ENCODE results near the gene GMDS. TPM values are rescaled to one million over a fixed set of nuclear protein-coding genes. Genes with fewer than 3 reads are reported as not detected.

The GMDS gene
- total RNA-seq, 1 donor from 2014 or later, result 30.1 TPM

DNA sequence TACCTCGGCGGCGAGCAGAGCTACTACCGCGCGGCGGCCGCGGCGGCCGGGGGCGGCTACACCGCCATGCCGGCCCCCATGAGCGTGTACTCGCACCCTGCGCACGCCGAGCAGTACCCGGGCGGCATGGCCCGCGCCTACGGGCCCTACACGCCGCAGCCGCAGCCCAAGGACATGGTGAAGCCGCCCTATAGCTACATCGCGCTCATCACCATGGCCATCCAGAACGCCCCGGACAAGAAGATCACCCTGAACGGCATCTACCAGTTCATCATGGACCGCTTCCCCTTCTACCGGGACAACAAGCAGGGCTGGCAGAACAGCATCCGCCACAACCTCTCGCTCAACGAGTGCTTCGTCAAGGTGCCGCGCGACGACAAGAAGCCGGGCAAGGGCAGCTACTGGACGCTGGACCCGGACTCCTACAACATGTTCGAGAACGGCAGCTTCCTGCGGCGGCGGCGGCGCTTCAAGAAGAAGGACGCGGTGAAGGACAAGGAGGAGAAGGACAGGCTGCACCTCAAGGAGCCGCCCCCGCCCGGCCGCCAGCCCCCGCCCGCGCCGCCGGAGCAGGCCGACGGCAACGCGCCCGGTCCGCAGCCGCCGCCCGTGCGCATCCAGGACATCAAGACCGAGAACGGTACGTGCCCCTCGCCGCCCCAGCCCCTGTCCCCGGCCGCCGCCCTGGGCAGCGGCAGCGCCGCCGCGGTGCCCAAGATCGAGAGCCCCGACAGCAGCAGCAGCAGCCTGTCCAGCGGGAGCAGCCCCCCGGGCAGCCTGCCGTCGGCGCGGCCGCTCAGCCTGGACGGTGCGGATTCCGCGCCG, 634.7 kb downstream of the GMDS start:
- ChIA-PET CTCF (interaction anchor here (1.9 kb wide), 1 partner anchor 493 kb away, joined by 7 read pairs; no protein-coding TSS in a partner anchor), POLR2A (no interaction called here)
- H3K27me3 Mint-ChIP-seq, result peaks cover 55% of the 10 kb centered on the region
- H3K4me1 Mint-ChIP-seq, result peaks cover 39% of the 10 kb centered on the region
- TF ChIP-seq, protein P1, sequence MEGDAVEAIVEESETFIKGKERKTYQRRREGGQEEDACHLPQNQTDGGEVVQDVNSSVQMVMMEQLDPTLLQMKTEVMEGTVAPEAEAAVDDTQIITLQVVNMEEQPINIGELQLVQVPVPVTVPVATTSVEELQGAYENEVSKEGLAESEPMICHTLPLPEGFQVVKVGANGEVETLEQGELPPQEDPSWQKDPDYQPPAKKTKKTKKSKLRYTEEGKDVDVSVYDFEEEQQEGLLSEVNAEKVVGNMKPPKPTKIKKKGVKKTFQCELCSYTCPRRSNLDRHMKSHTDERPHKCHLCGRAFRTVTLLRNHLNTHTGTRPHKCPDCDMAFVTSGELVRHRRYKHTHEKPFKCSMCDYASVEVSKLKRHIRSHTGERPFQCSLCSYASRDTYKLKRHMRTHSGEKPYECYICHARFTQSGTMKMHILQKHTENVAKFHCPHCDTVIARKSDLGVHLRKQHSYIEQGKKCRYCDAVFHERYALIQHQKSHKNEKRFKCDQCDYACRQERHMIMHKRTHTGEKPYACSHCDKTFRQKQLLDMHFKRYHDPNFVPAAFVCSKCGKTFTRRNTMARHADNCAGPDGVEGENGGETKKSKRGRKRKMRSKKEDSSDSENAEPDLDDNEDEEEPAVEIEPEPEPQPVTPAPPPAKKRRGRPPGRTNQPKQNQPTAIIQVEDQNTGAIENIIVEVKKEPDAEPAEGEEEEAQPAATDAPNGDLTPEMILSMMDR (IDR thresholded peaks at IDR 0.05), result no peak
- peak overlapping the region; percentile 78 for H3K4me3 Mint-ChIP-seq
- peak overlapping the region; percentile 35 for H3K27ac Mint-ChIP-seq
- H3K9me3 Mint-ChIP-seq, result no peaks in the 10 kb centered on the region
- peaks cover 5% of the 10 kb centered on the region for H3K36me3 Mint-ChIP-seq (ENCODE audit: low read depth)
- peak; percentile 52 for DNase-seq
- intact Hi-C loops (cut with micrococcal nuclease), result loop anchor here (2.0 kb wide), 2 partner anchors 182 to 634 kb away; partner anchors contain the start of gene GMDS
- peak; percentile 16 for ATAC-seq (ENCODE audit: low read depth)

DNA sequence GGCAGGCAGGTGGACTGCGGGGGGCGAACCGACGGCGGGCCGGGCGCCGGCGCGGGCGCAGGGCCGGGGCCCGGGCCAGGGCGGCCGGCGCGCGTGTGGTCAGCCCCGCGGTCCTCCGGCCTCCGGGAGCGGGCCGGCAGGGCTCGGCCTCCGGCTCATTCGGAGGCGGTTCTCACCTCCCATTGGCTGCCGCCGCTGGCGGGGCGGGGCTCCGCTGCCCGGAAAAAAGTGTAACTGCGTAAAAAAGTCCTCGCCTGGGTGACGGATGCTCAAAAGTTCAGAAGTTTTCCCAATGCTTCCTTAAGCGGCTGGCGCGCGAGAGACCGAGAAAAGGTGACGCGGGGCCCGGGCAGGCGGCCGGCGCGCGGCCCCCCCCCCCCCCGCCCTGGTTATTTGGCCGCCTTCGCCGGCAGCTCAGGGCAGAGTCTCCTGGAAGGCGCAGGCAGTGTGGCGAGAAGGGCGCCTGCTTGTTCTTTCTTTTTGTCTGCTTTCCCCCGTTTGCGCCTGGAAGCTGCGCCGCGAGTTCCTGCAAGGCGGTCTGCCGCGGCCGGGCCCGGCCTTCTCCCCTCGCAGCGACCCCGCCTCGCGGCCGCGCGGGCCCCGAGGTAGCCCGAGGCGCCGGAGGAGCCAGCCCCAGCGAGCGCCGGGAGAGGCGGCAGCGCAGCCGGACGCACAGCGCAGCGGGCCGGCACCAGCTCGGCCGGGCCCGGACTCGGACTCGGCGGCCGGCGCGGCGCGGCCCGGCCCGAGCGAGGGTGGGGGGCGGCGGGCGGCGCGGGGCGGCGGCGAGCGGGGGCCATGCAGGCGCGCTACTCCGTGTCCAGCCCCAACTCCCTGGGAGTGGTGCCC, 635.5 kb downstream of the GMDS start, which contains the start of gene FOXC1:
Gene FOXC1 (plus strand): TSS at position 268 of the 849 bp plus-strand sequence. CDS start 531 bp downstream, at position 799.
- Mint-ChIP-seq H3K4me1 (peaks cover 43% of the 10 kb centered on the region), H3K4me3 (peak within 1 kb of the TSS; percentile 78), H3K36me3 (ENCODE audit: low read depth) (peaks cover 5% of the 10 kb centered on the region), H3K27ac (peak within 1 kb of the TSS; percentile 35), H3K9me3 (no peaks in the 10 kb centered on the region), H3K27me3 (peaks cover 57% of the 10 kb centered on the region)
- CTCF ChIA-PET, result no interaction called here
- POLR2A ChIA-PET, result interaction anchor here (0.9 kb wide), 1 partner anchor 9 kb away, joined by 3 read pairs; no protein-coding TSS in a partner anchor
- DNase-seq (peak; percentile 57), ATAC-seq (ENCODE audit: low read depth) (peak; percentile 43)
- TF ChIP-seq, protein P1 (IDR thresholded peaks at IDR 0.05), result no peak
- intact Hi-C loops (cut with micrococcal nuclease), result loop anchor here (2.0 to 5.0 kb wide), 3 partner anchors 183 to 635 kb away; partner anchors contain the start of gene GMDS

DNA sequence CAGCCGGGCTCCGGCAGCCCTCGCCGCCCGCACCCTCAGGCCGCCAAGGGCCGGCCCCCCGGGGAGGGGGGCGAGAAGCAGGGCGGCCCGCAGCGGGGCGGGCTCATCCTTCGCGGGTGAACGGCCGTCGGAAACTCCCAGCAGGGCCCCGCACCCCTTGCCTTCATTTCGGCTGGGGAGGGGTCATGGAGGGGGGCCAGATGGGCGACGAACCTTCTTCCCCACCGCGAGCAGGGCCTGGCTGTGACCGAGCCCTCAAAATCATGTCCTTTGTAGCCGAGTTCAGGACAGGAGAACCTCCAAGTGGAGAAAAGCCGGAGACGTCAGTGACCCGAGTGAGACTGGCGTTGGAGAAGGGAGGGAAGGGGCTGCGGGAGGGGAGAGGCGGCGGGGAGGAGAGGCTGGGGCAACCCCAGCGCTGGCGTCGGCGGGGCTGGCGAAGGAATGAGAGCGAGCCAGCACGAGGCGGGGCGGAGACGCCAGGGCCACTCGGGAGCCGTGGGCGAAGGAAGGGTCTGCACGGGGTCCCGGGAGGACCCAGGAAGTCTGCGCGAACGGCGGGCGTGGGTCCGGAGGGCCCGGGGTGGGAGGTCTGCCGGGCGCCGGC, 636.3 kb downstream of the GMDS start:
- TF ChIP-seq, protein P1 (IDR thresholded peaks at IDR 0.05), result no peak
- Mint-ChIP-seq H3K27me3 (peaks cover 57% of the 10 kb centered on the region), H3K4me1 (peaks cover 43% of the 10 kb centered on the region), H3K4me3 (peak overlapping the region; percentile 73), H3K36me3 (ENCODE audit: low read depth) (peaks cover 5% of the 10 kb centered on the region), H3K27ac (peak overlapping the region; percentile 35), H3K9me3 (no peaks in the 10 kb centered on the region)
- POLR2A ChIA-PET, result interaction anchor here (0.9 kb wide), 1 partner anchor 10 kb away, joined by 3 read pairs; no protein-coding TSS in a partner anchor
- intact Hi-C loops (cut with micrococcal nuclease), result loop anchor here (5.0 kb wide), 1 partner anchor 248 kb away; no protein-coding TSS in a partner anchor
- DNase-seq (peak; percentile 35), ATAC-seq (ENCODE audit: low read depth) (no peak)
- CTCF ChIA-PET, result interaction anchor here (0.9 to 1.7 kb wide), 2 partner anchors 12 to 17 kb away, joined by 3 to 4 read pairs; no protein-coding TSS in a partner anchor

DNA sequence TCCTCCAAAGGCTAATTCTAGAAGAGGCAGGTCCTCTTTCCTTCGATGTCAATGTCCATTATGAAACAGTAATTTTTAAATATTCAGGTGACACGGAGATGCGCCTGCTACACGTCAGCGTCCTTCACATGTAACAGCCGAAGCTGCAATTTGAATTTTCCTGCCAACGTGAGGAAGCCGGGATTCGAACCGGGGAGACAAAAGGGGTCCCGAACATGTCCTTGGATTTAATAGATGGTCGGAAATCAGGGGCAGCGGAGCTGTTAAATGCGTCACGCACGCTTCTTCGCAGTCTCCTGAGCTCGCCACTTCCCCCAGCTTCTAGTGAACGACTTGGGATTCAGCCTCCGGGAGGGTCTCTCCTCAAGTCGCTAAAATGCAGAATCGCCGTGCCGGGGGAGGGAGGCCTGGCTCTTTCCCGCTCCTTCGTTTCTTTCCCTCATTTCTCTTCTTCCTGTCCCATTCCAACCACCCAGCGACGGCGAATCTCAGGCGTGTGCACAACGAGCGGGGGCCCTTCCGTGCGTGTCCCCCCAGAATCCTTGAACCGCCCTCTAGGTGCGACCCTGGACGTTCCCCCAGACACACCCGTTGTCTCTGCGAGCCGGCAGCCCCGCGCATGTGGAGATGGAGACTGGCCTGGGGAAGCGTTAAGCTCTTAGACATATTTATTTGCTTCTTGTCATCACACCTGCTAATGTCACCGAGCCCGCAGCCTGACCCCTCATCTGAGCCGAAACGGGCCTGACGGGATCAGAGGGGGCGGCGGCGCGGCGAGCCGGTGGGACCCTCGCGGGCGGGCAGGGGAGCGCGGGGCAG, 637.0 kb downstream of the GMDS start:
- TF ChIP-seq, protein P1 (IDR thresholded peaks at IDR 0.05), result no peak
- H3K9me3 Mint-ChIP-seq, result no peaks in the 10 kb centered on the region
- H3K27ac Mint-ChIP-seq, result peak overlapping the region; percentile 64
- H3K4me1 Mint-ChIP-seq, result peaks cover 43% of the 10 kb centered on the region
- H3K27me3 Mint-ChIP-seq, result peaks cover 58% of the 10 kb centered on the region
- ATAC-seq (ENCODE audit: low read depth) (no peak), DNase-seq (no peak)
- peak overlapping the region; percentile 70 for H3K4me3 Mint-ChIP-seq
- ChIA-PET CTCF (interaction anchor here (0.9 to 4.2 kb wide), 5 partner anchors 11 to 1026 kb away, joined by 3 to 43 read pairs (median 4); no protein-coding TSS in a partner anchor), POLR2A (interaction anchor here (0.6 to 1.2 kb wide), 2 partner anchors 9 to 141 kb away, joined by 3 to 4 read pairs; no protein-coding TSS in a partner anchor)
- intact Hi-C loops (cut with micrococcal nuclease), result loop anchor here (5.0 kb wide), 1 partner anchor 249 kb away; no protein-coding TSS in a partner anchor
- H3K36me3 Mint-ChIP-seq (ENCODE audit: low read depth), result peaks cover 5% of the 10 kb centered on the region
